Measurements from ENCODE around the gene LCT.

DNA sequence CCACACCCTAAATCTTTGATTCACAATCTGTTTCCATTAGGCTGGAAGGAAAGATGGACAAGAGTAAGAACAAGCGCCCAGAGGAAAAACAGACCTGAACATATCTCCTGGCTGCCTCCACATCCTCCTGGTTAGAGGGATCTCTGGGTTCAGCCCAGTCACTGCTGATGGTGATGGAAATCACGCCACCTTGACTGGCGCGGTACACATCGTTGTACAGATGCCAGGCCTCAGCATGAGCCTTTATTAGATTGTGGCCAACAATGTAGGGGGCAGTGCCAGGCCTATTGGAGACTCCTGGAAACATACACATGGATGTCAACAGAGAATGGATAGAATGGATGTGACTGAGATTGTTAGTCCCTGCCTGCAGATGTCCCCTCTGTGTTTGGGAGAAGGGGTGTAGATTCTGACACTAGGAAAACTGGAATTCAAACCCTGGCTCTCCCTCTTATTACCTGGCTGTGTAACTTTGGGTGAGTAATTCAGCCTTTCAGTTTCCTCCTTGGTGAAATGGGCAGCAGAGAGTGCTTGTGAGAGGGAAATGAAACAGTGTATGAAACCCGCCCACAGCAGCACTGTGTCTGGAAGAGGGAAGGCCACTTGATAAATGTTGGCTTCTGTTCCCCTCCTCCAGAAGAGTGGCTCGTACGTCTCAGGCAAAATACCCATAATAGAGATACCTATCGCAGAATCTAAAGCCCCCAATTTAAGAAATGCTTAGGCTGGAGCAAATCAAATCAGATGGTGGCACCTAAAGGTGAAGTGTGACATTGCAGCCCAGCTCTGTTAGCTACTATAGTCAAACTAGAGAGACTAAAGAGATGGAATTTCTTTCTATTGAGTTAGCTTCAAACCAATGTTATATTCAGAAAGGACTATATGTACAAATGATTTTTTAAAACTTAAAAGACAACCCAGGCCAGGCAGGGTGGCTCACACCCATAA lies 36.2 kb downstream of the LCT start:
- no peak for TF ChIP-seq CTCF (IDR thresholded peaks at IDR 0.05)
- no peak for TF ChIP-seq EP300 (IDR thresholded peaks at IDR 0.05)
- no peak for TF ChIP-seq POLR2AphosphoS5 (IDR thresholded peaks at IDR 0.05)
- TF ChIP-seq POLR2A (IDR thresholded peaks at IDR 0.05), result no peak

Measured in stomach (tissue), 4 donors.